Endothelial cell of umbilical vein (primary cell): Measurements from ENCODE around the gene TMPRSS9. TPM values are rescaled to one million over a fixed set of nuclear protein-coding genes. Genes with fewer than 3 reads are reported as not detected.

ENCODE experiments used
- BruUV-seq: library from RNA; stranded (reverse); fragments of 400-500 nt; replicated peaks from 2 replicates; lab custom pipeline; 2021; lab: Mats Ljungman, UMichigan
- CTCF ChIA-PET: fragments of 300-600, 350-600 bp; sonication (Branson Sonifier 250); formaldehyde crosslinking; loops from one replicate; lab custom pipeline; 2021; ENCODE audit warnings: antibody characterized with exemption, inconsistent platforms; lab: Charles Lee
- POLR2A ChIA-PET: fragments of 300-600, 350-600 bp; sonication (Branson Sonifier 250); formaldehyde crosslinking; loops from one replicate; lab custom pipeline; 2021; ENCODE audit warnings: antibody characterized with exemption, inconsistent platforms; lab: Charles Lee
- DNase-seq: peaks from one replicate; pipeline ENCODE4 v3.0.0-alpha.2; 2011; ENCODE audit warnings: low read depth, low spot score
- FAIRE-seq: peaks from 2 replicates; lab custom pipeline; 2011; peaks lifted over from hg19 to GRCh38; lab: Jason Lieb, UNC
- H2AFZ ChIP-seq: 2 replicates; pipeline ENCODE4 v1.6.0; 2012; ENCODE audit warnings: low read depth, low read length, control low read depth, inconsistent platforms
- H3K27ac ChIP-seq: 2 replicates; pipeline ENCODE4 v1.5.1; 2011; ENCODE audit warnings: low read depth, mild to moderate bottlenecking, control low read depth, low read length, moderate library complexity; ENCODE audit not compliant: insufficient read depth
- H3K27me3 ChIP-seq, 2 experiments: 2 replicates each; pipeline versions ENCODE4 v1.6.0 to v1.6.1; 2011; ENCODE audit warnings: low read length in 2 of 2, mixed read lengths in 1 of 2; ENCODE audit not compliant: control insufficient read depth in 2 of 2, insufficient read depth in 2 of 2
- H3K36me3 ChIP-seq, 2 experiments: 2 replicates in 1 of 2; 3 replicates in 1 of 2; pipeline ENCODE4 v1.5.1; 2011; ENCODE audit warnings: low read length in 2 of 2, mild to moderate bottlenecking in 1 of 2, moderate library complexity in 1 of 2; ENCODE audit not compliant: control insufficient read depth in 2 of 2, insufficient read depth in 2 of 2; ENCODE audit errors: extremely low read depth in 1 of 2
- H3K4me1 ChIP-seq: 3 replicates; pipeline ENCODE4 v1.5.1; 2011; ENCODE audit warnings: mild to moderate bottlenecking, low read length; ENCODE audit not compliant: control insufficient read depth, insufficient read depth; ENCODE audit errors: extremely low read depth
- H3K4me2 ChIP-seq: 2 replicates; pipeline ENCODE4 v1.6.1; 2011; ENCODE audit warnings: low read length, control low read depth, mixed read lengths; ENCODE audit not compliant: insufficient read depth
- H3K4me3 ChIP-seq, 3 experiments: fragments of 200-600 bp in 1 of 3; sonication (generic), shearing (Covaris generic) in 1 of 3; replicated peaks in 1 of 3; 2 replicates each; pipeline ENCODE4 v1.5.1; 2011 to 2016; ENCODE audit warnings: control low read depth in 3 of 3, low read length in 3 of 3, mild to moderate bottlenecking in 2 of 3, inconsistent platforms in 1 of 3, low read depth in 1 of 3, moderate library complexity in 1 of 3; ENCODE audit not compliant: insufficient read depth in 1 of 3
- H3K79me2 ChIP-seq: 2 replicates; pipeline ENCODE4 v1.6.0; 2012; ENCODE audit warnings: low read length, inconsistent platforms; ENCODE audit not compliant: control insufficient read depth, insufficient read depth
- H3K9ac ChIP-seq: replicated peaks from 2 replicates; pipeline ENCODE3; 2011; ENCODE audit warnings: low read length, control low read depth; ENCODE audit not compliant: insufficient read depth; ENCODE audit errors: extremely low read depth
- H3K9me1 ChIP-seq: replicated peaks from 3 replicates; pipeline ENCODE4 v1.6.0; 2011; ENCODE audit warnings: mild to moderate bottlenecking, low read length; ENCODE audit not compliant: control insufficient read depth, insufficient read depth; ENCODE audit errors: extremely low read depth
- H3K9me3 ChIP-seq: replicated peaks from 2 replicates; pipeline ENCODE4 v1.5.1; 2012; ENCODE audit warnings: low read length, inconsistent platforms; ENCODE audit not compliant: control insufficient read depth, insufficient read depth
- H4K20me1 ChIP-seq: replicated peaks from 2 replicates; pipeline ENCODE3; 2011; ENCODE audit warnings: mild to moderate bottlenecking, low read length; ENCODE audit not compliant: control insufficient read depth, insufficient read depth; ENCODE audit errors: extremely low read depth
- CTCF ChIP-seq, 2 donors: IDR thresholded peaks; 1 replicate in 1 of 2; 2 replicates in 1 of 2; pipeline ENCODE4 v1.5.1; 2011; ENCODE audit warnings: low read length in 2 of 2, mild to moderate bottlenecking in 2 of 2, moderate library complexity in 2 of 2, control low read depth in 1 of 2, inconsistent platforms in 1 of 2, low read depth in 1 of 2; ENCODE audit not compliant: insufficient read depth in 1 of 2; ENCODE audit errors: extremely low read depth in 1 of 2
- FOS ChIP-seq: IDR thresholded peaks from 2 replicates; pipeline ENCODE4 v1.6.1; 2011; ENCODE audit warnings: mild to moderate bottlenecking, low read length, moderate library complexity, borderline replicate concordance; ENCODE audit not compliant: insufficient read depth
- GATA2 ChIP-seq: IDR thresholded peaks from 2 replicates; pipeline ENCODE4 v1.7.0; 2011; ENCODE audit warnings: low read depth, mild to moderate bottlenecking, moderate library complexity, mixed read lengths, low read length; ENCODE audit not compliant: insufficient read length, insufficient read depth
- MAX ChIP-seq: IDR thresholded peaks from 2 replicates; pipeline ENCODE4 v1.6.1; 2011; ENCODE audit not compliant: insufficient read depth, insufficient read length
- MYC ChIP-seq: IDR thresholded peaks from one replicate; pipeline ENCODE4 v1.6.1; 2011; ENCODE audit warnings: mild to moderate bottlenecking, low read depth, low read length
- dilution Hi-C: fragments of 300-500 bp; cut with MboI; formaldehyde crosslinking; loops from one replicate; pipeline ENCODE4 v1.15.0; 2019; ENCODE audit warnings: low sequenced_read_pairs; ENCODE audit not compliant: extremely low pct_ligation_motif_present
- intact Hi-C: fragments of 100-400 bp; cut with micrococcal nuclease; formaldehyde crosslinking; loops from one replicate; pipeline ENCODE4 v1.10.0; 2022
- polyA plus RNA-seq, 4 experiments: library from polyadenylated mRNA; depleted of rRNA in 3 of 4; stranded (reverse) in 3 of 4; unstranded in 1 of 4; fragments of >200 nt; gene quantifications; 2 replicates each; pipeline versions ENCODE4 v1.2.1 to v1.2.3, GENCODE V29; 2011 to 2012; ENCODE audit warnings: missing spikeins in 1 of 4
- total RNA-seq: library from RNA; stranded (reverse); gene quantifications from 2 replicates; pipeline ENCODE4 v1.2.3, GENCODE V29; 2021

The TMPRSS9 gene
- total and polyA plus RNA-seq, 2 donors (not counting 3 experiments of a cell fraction or from before 2014, with no cell fraction given) = not detected

GRCh38 chr19:2374808-2375207, 14.7 kb downstream of the TMPRSS9 start:
- Histone ChIP-seq H3K9ac (no peak overlapping the region), H4K20me1 (no peaks in the 10 kb centered on the region), H3K4me1 (no peaks in the 10 kb centered on the region), H3K27ac (no peak overlapping the region), H3K27me3 (no peaks in the 10 kb centered on the region), H3K79me2 (no peaks in the 10 kb centered on the region), H3K9me3 (no peaks in the 10 kb centered on the region), H3K4me2 (no peak overlapping the region), H3K9me1 (no peaks in the 10 kb centered on the region), H3K4me3 (no peak overlapping the region), H3K36me3 (no peaks in the 10 kb centered on the region), H2AFZ (no peak overlapping the region)
- intact Hi-C loops = no loop called here
- TF ChIP-seq MYC (no peak), MAX (no peak), GATA2 (no peak), FOS (no peak), CTCF (IDR thresholded peaks at IDR 0.05; ENCODE audit: extremely low read depth in 1 of 2, insufficient read depth in 1 of 2, low read depth in 1 of 2, low read length in 2 of 2) (no peak)
- dilution Hi-C loops = no loop called here
- DNase-seq = no peak
- no peak for FAIRE-seq
- ChIA-PET CTCF (no interaction called here), POLR2A (no interaction called here)
- BruUV-seq = no TSS peak
